GM18951 (cell line): ENCODE results near the gene OR2T4.

Source experiments
- POLR2A ChIP-seq: IDR thresholded peaks from 4 replicates; pipeline ENCODE4 v1.6.1; 2011; ENCODE audit warnings: mild to moderate bottlenecking; ENCODE audit not compliant: insufficient read length, insufficient read depth; ENCODE audit errors: extremely low read depth
- in situ Hi-C: fragments of 300-500 bp; cut with MboI; formaldehyde crosslinking; loops from one replicate; pipeline ENCODE4 v1.12.0; 2022; ENCODE audit warnings: low sequenced_read_pairs, mixed read lengths, inconsistent platforms; ENCODE audit not compliant: unreplicated experiment

The OR2T4 gene

GRCh38 chr1:248402748-248403147, 41.3 kb downstream of the OR2T4 start, which contains the start of gene OR2T1:
Gene OR2T1 (plus strand): TSS chr1:248403048. CDS start chr1:248406148, 3,100 bp downstream.
- in situ Hi-C loops, result no loop called here
- no peak for TF ChIP-seq POLR2A

- in situ Hi-C loops, result no loop called here
- TF ChIP-seq POLR2A, result no peak
Observed at GRCh38 chr1:248404024-248404423, 42.6 kb downstream of the OR2T4 start.

- in situ Hi-C loops, result no loop called here
- TF ChIP-seq POLR2A, result no peak
Observed at GRCh38 chr1:248406721-248407692, 45.5 kb downstream of the OR2T4 start.
